Activated T-helper 1 cell treated with anti-CD3 and anti-CD28 coated beads, Interleukin-12 subunit alpha, Interleukin-12 subunit beta, Interleukin-2, Interleukin-4 antibody, amounts not matched to agents 30 ng/mL and 10 ng/mL and 1 ng/mL, durations not matched to agents 14 hours and 24 hours and 36 hours (primary cell): ENCODE results near the gene IFFO2. TPM values are rescaled to one million over a fixed set of nuclear protein-coding genes. Genes with fewer than 3 reads are reported as not detected.

ENCODE experiments used
- DNase-seq: peaks from one replicate; pipeline ENCODE4 v3.0.0; 2021; ENCODE audit warnings: low spot score
- H3K27ac Mint-ChIP-seq: one replicate; pipeline ENCODE4 v1.8.0; 2021; ENCODE audit warnings: mild to moderate bottlenecking, mixed read lengths
- H3K27me3 Mint-ChIP-seq: one replicate; pipeline ENCODE4 v1.8.0; 2022; ENCODE audit warnings: mild to moderate bottlenecking, moderate library complexity, mixed read lengths; ENCODE audit not compliant: insufficient read depth
- H3K36me3 Mint-ChIP-seq: one replicate; pipeline ENCODE4 v1.8.0; 2021; ENCODE audit warnings: low read depth, mixed read lengths
- H3K4me1 Mint-ChIP-seq: one replicate; pipeline ENCODE4 v1.8.0; 2021; ENCODE audit warnings: low read depth, mixed read lengths
- H3K4me3 Mint-ChIP-seq: one replicate; pipeline ENCODE4 v1.8.0; 2021; ENCODE audit warnings: mild to moderate bottlenecking, moderate library complexity, mixed read lengths
- H3K9me3 Mint-ChIP-seq: one replicate; pipeline ENCODE4 v1.8.0; 2021; ENCODE audit warnings: mixed read lengths
- intact Hi-C: fragments of 100-400 bp; cut with micrococcal nuclease; formaldehyde crosslinking; loops from one replicate; pipeline ENCODE4 v1.15.1; 2024
- total RNA-seq: library from RNA; stranded (reverse); gene quantifications from 2 replicates; pipeline ENCODE4 v1.2.3, GENCODE V29; 2022

Gene IFFO2
- 31.8 and 32.6 TPM in 2 replicates for total RNA-seq

DNA sequence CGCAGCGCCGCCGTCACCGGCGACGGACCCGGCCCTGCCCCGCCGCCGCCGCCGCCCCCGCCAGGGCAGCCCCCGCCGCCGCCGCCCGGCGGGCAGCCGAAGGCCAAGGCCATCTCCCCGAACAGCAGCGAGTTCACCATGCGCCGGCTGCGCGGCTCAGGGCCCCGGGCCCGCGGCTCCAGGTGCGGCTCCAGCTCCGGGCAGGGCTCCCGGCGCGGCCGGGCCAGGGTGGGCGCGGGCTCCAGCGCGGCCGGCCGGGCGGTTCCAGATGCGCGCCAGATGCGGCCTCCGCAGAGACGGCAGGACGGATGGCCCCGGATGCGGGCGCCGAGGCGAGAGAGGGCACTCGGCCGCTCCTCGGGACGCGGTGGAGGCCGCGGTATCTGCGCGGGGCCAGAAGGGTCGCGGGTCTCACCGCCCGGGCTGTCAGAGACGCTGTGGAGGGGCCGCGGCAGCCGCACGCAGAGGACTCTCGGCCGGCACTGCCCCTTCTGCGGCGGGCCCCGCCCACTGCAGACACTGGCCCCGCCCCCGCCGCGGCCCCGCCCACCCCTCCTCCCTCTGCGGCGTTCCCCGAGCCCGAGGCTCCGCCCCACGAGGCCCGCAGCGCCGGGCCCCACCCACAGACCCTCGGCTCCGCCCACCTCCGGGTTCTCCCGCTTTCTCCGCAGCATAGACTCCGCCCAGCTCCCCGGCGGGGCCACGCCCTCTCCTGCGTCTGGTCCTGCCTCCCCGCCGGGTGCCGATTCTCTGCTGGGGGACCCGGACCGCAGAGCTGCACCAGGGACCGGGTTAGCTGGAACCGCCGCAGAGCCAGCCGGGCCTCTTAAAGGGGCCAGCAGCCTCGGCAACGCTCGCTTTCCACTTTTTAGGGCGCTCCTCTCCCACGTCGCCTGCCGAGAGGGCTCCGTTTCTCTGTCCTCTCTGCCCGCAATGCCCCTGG, at the start of gene IFFO2:
IFFO2 (minus strand) TSS at position 484 of the 943 bp plus-strand sequence; CDS start at position 140, 344 bp downstream.
- Mint-ChIP-seq H3K4me1 (peaks cover 51% of the 10 kb centered on the region), H3K9me3 (no peaks in the 10 kb centered on the region), H3K27me3 (peaks cover 26% of the 10 kb centered on the region), H3K36me3 (peaks cover 21% of the 10 kb centered on the region), H3K4me3 (peak within 1 kb of the TSS; percentile 89), H3K27ac (peak within 1 kb of the TSS; percentile 78)
- intact Hi-C loops: loop anchor here (1.0 to 5.0 kb wide), 5 partner anchors 30 to 640 kb away; partner anchors contain the start of genes ALDH4A1 and UBR4
- peak; percentile 97 for DNase-seq

DNA sequence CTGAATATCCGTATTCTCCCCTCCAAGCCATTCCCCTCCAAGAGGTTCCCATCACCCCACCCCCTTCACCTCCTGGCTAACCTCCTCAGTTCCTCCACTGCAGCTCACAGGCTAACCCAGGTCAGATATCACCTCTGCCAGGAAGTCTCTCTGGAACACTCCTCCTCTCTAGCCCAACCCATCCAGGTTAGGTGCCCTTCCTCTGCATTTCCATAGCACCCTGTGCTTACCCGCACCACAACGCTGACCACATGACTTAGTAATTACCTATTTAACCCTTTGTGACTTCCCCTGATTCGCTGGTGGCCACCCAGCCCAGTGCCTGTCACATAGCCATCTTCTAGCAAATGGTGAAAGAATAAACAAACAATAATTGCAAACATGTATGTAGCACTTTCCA, 49.5 kb upstream of the IFFO2 start:
- Mint-ChIP-seq H3K4me3 (no peak overlapping the region), H3K4me1 (peaks cover 38% of the 10 kb centered on the region), H3K27me3 (peaks cover 9% of the 10 kb centered on the region), H3K27ac (peak overlapping the region; percentile 37), H3K9me3 (peaks cover 27% of the 10 kb centered on the region), H3K36me3 (peaks cover 8% of the 10 kb centered on the region)
- intact Hi-C loops: no loop called here
- no peak for DNase-seq

DNA sequence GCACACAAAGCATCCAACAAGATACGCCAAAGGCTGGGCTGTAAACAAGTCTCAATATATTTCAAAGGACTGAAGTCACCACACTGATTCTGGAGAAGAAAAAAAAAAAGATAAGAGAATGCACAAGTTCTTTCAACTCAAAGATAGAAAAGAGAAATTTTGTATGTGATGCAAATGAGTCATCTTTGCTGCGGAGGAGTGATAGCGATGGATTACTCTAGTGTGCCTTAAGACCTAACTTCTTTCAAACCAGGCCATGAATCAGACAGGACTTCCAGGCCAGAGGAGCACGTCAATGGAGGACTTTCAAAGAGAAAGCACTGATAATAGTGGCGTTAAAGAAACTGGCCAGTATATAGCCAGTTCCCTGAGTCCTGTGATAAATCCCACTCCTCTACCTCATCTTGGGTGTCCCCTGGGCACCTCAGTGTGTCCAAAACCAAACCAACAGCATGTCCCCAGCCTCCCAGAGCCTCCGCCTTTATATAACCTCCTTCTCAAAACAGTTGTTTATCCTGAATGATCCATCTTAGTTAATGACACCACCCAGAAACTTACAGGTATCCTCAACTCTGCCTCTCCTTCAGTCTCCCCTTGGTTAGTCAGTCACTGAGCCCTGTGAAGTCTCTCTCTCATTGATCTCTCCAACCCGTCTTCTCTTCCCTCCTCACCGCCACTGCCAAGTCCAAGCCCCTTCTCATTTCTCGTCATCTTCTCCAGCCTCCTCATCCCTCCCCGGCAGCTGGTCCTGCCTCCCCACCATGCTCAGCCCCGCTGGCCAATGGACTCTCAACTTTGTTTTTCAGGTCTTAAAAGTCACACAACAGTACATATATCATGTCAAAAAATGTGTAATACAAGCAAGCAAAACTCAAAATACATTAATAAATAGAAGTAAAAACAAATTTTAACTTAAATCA, 47.2 kb upstream of the IFFO2 start:
- Mint-ChIP-seq H3K9me3 (peaks cover 43% of the 10 kb centered on the region), H3K4me3 (no peak overlapping the region), H3K27ac (peak overlapping the region; percentile 59), H3K36me3 (peaks cover 10% of the 10 kb centered on the region), H3K4me1 (peaks cover 19% of the 10 kb centered on the region), H3K27me3 (peaks cover 6% of the 10 kb centered on the region)
- DNase-seq: no peak
- intact Hi-C loops: loop anchor here (1.0 to 2.0 kb wide), 3 partner anchors 8 to 71 kb away; no protein-coding TSS in a partner anchor

DNA sequence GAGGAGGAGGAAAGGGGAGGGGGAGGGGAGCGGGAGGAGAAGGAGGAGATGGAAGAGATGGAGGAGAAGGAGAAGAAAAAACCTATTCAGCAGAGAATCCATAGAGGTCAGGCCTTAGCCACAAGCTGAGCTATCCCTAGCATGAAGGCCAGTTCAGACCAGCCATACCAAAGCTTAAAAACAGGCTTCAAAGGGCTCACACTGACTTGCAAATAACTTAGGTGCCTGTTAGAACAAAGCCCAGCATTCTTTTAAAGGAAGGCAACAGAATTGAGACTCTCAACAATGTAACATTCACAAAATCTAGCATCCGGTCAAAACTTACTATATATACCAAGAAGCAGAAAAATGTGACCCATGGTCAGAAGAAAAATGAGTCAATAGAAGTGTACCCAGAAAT, 43.6 kb upstream of the IFFO2 start:
- no peak overlapping the region for H3K27ac Mint-ChIP-seq
- no peak for DNase-seq
- peaks cover 6% of the 10 kb centered on the region for H3K27me3 Mint-ChIP-seq
- H3K4me1 Mint-ChIP-seq: peaks cover 26% of the 10 kb centered on the region
- H3K9me3 Mint-ChIP-seq: peaks cover 43% of the 10 kb centered on the region
- intact Hi-C loops: no loop called here
- H3K36me3 Mint-ChIP-seq: peaks cover 9% of the 10 kb centered on the region
- H3K4me3 Mint-ChIP-seq: no peak overlapping the region

DNA sequence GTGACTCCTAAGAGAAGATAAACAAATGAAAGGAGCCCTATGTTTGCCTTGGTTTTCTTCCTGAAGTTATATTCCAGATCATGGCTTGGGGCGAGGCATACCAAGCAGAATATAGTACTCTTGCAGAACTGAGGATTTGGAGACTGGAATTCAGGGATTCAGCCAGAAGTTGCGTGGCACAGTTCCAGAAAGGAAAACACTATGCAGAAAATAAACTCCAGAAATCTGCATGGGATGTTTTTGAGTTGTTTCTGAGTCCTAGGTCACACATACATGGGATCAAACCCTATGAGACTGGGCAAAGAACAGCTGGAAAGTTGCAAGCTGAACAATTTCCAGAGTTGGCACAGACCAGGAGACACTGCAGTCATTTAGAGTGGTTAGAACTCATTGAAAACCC, 42.9 kb upstream of the IFFO2 start:
- Mint-ChIP-seq H3K4me3 (no peak overlapping the region), H3K27ac (no peak overlapping the region), H3K9me3 (peaks cover 43% of the 10 kb centered on the region), H3K4me1 (peaks cover 26% of the 10 kb centered on the region), H3K36me3 (peaks cover 9% of the 10 kb centered on the region), H3K27me3 (peaks cover 6% of the 10 kb centered on the region)
- DNase-seq: no peak
- intact Hi-C loops: no loop called here

DNA sequence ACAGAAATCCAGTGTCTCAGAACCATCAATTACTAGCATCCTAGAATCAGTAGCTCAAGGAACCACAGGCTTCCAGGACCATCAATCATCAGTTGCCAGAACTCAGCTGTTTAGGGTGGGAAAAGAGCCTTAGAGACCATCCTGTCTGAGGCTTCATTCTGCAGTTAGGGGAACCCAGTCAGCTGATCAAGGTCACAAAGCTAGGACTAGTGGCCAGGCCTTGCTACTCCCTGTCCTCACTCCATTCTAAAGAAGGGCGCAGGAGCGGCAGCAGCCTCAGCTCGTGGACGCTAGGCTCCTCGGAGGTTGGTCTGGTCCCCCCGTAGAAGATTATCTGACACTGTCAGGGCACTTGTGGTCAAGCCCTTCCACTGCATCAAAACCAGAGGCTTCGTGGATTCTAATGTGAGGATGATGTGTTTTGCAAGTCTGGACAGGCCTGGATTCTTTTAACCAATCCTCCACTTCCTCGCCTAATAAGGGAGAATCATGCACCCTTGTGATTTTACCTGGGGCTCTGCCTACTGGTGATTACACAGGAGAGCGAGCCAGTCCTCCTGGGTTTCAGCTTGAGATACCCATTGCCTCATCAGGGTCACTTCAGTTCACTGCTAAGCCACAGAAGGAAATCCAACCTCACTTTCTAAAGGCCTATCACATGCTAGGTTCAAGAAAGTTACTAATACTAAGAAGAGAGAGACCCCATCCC, 41.7 kb upstream of the IFFO2 start:
- peaks cover 34% of the 10 kb centered on the region for H3K9me3 Mint-ChIP-seq
- no peak overlapping the region for H3K27ac Mint-ChIP-seq
- no peak for DNase-seq
- H3K27me3 Mint-ChIP-seq: peaks cover 4% of the 10 kb centered on the region
- peaks cover 6% of the 10 kb centered on the region for H3K36me3 Mint-ChIP-seq
- H3K4me1 Mint-ChIP-seq: peaks cover 17% of the 10 kb centered on the region
- H3K4me3 Mint-ChIP-seq: no peak overlapping the region
- intact Hi-C loops: no loop called here

DNA sequence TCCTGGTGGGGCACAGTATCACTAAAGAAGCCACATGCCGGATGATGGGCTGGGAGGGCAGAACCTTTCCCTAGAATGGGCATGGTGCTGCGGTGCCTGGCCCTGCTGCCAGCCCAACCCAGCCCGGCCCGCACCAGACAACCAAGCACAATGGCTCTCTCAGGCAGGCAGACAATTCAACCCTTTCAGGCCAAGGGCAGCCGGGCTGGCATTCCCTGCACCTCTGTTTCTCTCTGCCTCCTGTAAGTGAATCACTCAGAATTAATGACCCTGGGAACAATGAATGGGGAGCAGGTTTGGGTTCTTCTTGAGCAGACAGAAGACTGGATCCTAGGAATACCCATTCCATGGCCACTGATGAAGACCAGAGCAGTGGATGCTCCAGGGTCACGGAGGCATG, 41.0 kb upstream of the IFFO2 start:
- H3K4me1 Mint-ChIP-seq: peaks cover 14% of the 10 kb centered on the region
- H3K4me3 Mint-ChIP-seq: no peak overlapping the region

DNA sequence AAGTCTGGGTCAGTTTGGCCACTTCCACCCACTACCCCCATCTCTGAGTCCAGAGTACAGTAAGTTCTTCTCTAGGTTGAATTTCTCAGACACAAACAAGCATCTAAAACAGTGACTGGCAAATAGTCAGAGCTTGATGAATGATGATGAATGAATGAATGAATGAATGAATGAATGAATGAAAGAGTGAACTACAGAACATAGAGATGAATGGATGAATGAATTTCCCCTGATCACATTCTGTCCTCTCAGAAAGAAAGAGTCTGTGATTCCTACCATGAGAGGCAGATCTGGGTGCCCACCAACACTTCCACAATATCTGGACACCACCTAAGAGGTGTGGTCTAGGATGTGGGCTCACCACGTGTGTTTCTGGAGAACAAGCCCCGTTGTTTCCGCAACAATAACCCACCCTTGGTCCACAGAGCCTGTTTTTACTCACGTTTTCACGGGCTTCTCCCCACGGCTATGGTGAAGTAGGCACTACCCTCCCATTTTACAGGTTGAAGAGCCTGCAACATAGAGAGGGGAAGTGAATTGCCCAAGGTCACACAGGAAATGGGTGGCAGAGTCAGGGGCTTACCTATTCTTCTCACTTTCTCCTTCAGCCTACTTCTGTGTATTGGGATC, 40.2 kb upstream of the IFFO2 start:
- H3K27me3 Mint-ChIP-seq: peaks cover 9% of the 10 kb centered on the region
- DNase-seq: no peak
- H3K4me3 Mint-ChIP-seq: no peak overlapping the region
- H3K27ac Mint-ChIP-seq: no peak overlapping the region
- peaks cover 23% of the 10 kb centered on the region for H3K9me3 Mint-ChIP-seq
- peaks cover 6% of the 10 kb centered on the region for H3K36me3 Mint-ChIP-seq
- peaks cover 14% of the 10 kb centered on the region for H3K4me1 Mint-ChIP-seq
- intact Hi-C loops: no loop called here

More for the DNA sequence above, 41.0 kb upstream of the IFFO2 start:
- Mint-ChIP-seq H3K27me3 (peaks cover 8% of the 10 kb centered on the region), H3K36me3 (peaks cover 6% of the 10 kb centered on the region), H3K27ac (no peak overlapping the region), H3K9me3 (peaks cover 31% of the 10 kb centered on the region)
- intact Hi-C loops: no loop called here
- DNase-seq: no peak

DNA sequence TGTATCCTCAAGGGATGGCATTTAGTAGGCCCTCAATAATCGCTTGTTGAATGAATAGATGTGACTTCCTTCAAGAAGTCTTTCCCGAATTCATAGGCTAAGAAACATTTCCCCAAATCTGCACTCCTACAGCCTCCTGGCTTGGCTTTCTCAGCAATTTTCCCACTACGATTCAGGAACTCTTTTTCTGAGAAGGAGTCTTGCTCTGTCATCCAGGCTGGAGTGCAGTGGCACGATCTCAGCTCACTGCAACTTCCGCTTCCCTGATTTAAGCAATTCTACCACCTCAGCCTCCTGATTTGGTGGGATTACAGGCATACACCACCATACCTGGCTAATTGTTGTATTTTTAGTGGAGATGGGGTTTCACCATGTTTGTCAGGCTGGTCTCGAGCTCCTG, 37.9 kb upstream of the IFFO2 start:
- H3K27me3 Mint-ChIP-seq: peaks cover 12% of the 10 kb centered on the region
- peaks cover under 1% of the 10 kb centered on the region for H3K9me3 Mint-ChIP-seq
- no peak overlapping the region for H3K4me3 Mint-ChIP-seq
- H3K27ac Mint-ChIP-seq: no peak overlapping the region
- H3K4me1 Mint-ChIP-seq: peaks cover 6% of the 10 kb centered on the region
- H3K36me3 Mint-ChIP-seq: no peaks in the 10 kb centered on the region
- intact Hi-C loops: no loop called here
- DNase-seq: no peak

DNA sequence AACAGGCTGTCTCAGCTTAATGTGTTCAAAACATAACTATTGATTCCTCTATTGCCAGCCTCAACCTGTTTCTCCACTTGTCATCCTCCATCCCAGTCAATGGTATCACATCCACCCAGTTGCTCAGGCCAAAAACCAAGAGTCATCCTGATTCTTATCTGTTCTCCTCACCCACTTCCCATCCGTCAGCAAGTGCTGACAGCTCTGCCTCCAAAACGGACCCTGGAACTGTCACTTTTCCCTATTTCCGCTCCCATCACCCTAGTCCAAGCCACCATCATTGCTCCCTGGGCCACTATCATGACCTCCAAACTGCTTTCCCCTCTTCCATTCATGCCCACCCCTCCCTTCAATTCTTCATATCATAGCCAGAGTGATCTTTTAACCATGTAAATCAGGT, 36.2 kb upstream of the IFFO2 start:
- peaks cover 6% of the 10 kb centered on the region for H3K4me1 Mint-ChIP-seq
- no peak overlapping the region for H3K4me3 Mint-ChIP-seq
- DNase-seq: no peak
- no peaks in the 10 kb centered on the region for H3K9me3 Mint-ChIP-seq
- intact Hi-C loops: no loop called here
- no peak overlapping the region for H3K27ac Mint-ChIP-seq
- H3K36me3 Mint-ChIP-seq: no peaks in the 10 kb centered on the region
- peaks cover 12% of the 10 kb centered on the region for H3K27me3 Mint-ChIP-seq

DNA sequence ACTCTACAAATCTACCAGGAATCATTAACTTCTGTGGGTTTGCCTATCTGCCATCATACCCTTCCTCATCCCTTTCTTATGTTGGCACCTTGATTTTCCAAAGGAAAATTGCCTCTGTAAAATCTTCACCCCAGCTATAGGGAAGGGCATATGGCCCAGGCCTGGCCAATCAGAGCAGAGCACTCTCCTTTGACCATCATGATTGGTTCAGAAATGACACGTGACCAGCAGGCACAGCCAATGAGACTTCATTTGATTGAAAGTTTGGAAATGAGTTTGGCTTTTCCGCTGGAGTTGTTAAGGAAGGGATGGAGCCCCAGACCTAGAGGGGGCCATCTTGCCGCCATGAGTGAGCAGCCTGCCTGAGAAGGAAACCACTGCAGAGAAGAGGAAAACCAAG, 35.1 kb upstream of the IFFO2 start:
- Mint-ChIP-seq H3K36me3 (no peaks in the 10 kb centered on the region), H3K27me3 (peaks cover 9% of the 10 kb centered on the region), H3K9me3 (no peaks in the 10 kb centered on the region), H3K4me1 (peaks cover 1% of the 10 kb centered on the region), H3K27ac (no peak overlapping the region), H3K4me3 (no peak overlapping the region)
- intact Hi-C loops: no loop called here
- DNase-seq: no peak

DNA sequence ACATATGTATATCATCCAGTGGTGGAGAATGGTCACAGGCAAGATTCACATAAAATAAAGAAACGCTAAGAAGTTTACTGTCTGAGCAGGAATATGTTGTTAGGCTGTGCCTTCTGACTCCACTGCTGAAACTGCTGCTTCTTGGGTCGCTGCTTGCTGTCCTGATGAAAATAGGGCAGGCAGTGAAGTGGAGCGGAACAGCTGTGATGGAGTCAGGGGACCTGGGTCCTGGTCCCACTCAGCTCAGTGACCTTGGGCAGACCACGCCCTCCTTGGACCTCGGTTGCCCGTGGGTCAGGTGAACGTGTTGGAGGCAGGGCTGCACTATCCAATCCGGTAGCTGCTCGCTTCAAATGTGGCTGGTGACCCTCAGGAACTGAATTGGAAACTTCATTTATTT, 33.4 kb upstream of the IFFO2 start:
- Mint-ChIP-seq H3K36me3 (no peaks in the 10 kb centered on the region), H3K4me3 (no peak overlapping the region), H3K4me1 (no peaks in the 10 kb centered on the region), H3K27me3 (peaks cover 10% of the 10 kb centered on the region), H3K9me3 (no peaks in the 10 kb centered on the region), H3K27ac (no peak overlapping the region)
- DNase-seq: no peak
- intact Hi-C loops: no loop called here
